Embryonic facial prominence (tissue), 1 donor: ENCODE measurements around the gene VPS50.

Experiments
- DNase-seq: peaks from one replicate; pipeline ENCODE4 v3.0.0-alpha.2; 2016; ENCODE audit errors: extremely low spot score

VPS50 gene

GRCh38 chr7:93231799-93232672, at the start of gene VPS50:
Gene VPS50, plus strand, starts transcription at chr7:93232366. Its CDS starts 102 bp downstream, at chr7:93232468.
- DNase-seq, result peak; percentile 96

- DNase-seq, result no peak
Observed at GRCh38 chr7:93185303-93186027, 46.7 kb upstream of the VPS50 start.

GRCh38 chr7:93188870-93189634, 43.1 kb upstream of the VPS50 start:
- no peak for DNase-seq

GRCh38 chr7:93194386-93194785, 37.8 kb upstream of the VPS50 start:
- DNase-seq, result no peak

- no peak for DNase-seq
Observed at GRCh38 chr7:93196336-93196735, 35.8 kb upstream of the VPS50 start.

- DNase-seq, result no peak
Observed at GRCh38 chr7:93198472-93198871, 33.7 kb upstream of the VPS50 start.

GRCh38 chr7:93202594-93203250, 29.4 kb upstream of the VPS50 start:
- DNase-seq, result no peak

- no peak for DNase-seq
Observed at GRCh38 chr7:93203496-93203895, 28.7 kb upstream of the VPS50 start.

GRCh38 chr7:93205046-93205445, 27.1 kb upstream of the VPS50 start:
- no peak for DNase-seq

- no peak for DNase-seq
Observed at GRCh38 chr7:93211228-93211818, 20.8 kb upstream of the VPS50 start.

GRCh38 chr7:93212881-93213280, 19.3 kb upstream of the VPS50 start:
- no peak for DNase-seq

GRCh38 chr7:93218997-93219827, 13.0 kb upstream of the VPS50 start:
- DNase-seq, result no peak

- no peak for DNase-seq
Observed at GRCh38 chr7:93219868-93220267, 12.3 kb upstream of the VPS50 start.

GRCh38 chr7:93226310-93226709, 5.9 kb upstream of the VPS50 start, which contains the start of gene HEPACAM2:
Gene HEPACAM2, minus strand, starts transcription at chr7:93226469.
- no peak for DNase-seq

GRCh38 chr7:93228302-93228701, 3.9 kb upstream of the VPS50 start:
- peak; percentile 65 for DNase-seq

GRCh38 chr7:93231259-93231658, 907 bp upstream of the VPS50 start:
- DNase-seq, result no peak

- no peak for DNase-seq
Observed at GRCh38 chr7:93232673-93233018, 480 bp downstream of the VPS50 start.

GRCh38 chr7:93235541-93235940, 3.4 kb downstream of the VPS50 start:
- DNase-seq, result no peak

GRCh38 chr7:93238131-93238530, 6.0 kb downstream of the VPS50 start:
- no peak for DNase-seq

- DNase-seq, result no peak
Observed at GRCh38 chr7:93238748-93239147, 6.6 kb downstream of the VPS50 start.
